GM13976 (cell line): ENCODE data around the gene MRPL36.

Source experiments
- DNase-seq: peaks from one replicate; pipeline ENCODE4 v3.0.0; 2012; ENCODE audit warnings: low spot score
- in situ Hi-C: fragments of 300-500 bp; cut with MboI; formaldehyde crosslinking; loops from one replicate; pipeline ENCODE4 v1.12.0; 2022; ENCODE audit warnings: low sequenced_read_pairs, mixed read lengths, inconsistent platforms; ENCODE audit not compliant: unreplicated experiment
- TF ChIP-seq, protein P1 (sequence below): IDR thresholded peaks from 2 replicates; pipeline ENCODE4 v1.5.1; 2012; ENCODE audit warnings: borderline replicate concordance, mild to moderate bottlenecking; ENCODE audit not compliant: insufficient read depth; ENCODE audit errors: extremely low read depth, missing control alignments, control extremely low read depth

Gene MRPL36

DNA sequence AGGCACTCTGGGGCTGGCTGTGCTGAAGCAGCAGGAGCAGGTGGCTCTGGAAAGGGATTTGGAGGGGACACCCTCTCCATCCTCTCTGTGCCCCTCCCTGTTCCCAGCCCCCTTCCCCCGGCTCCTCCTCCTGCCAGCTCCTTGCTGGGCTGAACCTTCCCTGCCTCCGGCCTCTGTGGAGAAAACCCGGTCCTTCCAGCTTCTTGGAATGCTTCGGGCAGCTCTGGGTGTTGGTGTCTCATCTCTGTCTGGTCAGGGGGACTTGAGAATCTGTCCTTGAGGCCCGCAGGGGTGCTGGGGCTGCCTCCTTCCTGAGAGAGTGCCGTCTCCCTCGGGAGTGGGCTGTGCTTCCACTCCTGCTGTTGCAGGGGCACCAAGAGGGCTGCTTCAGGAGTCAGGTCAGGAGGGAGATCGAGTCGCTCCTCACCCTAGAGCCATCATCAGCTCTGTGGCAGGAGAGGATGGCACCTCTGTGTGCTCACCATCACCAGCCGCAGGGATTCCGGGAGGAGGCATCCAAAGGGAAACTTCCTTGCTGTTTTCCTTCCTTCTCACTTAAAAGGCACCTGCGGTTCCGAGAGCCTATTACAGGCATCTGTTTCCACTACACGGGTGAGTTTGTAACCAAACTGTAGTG lies 32.2 kb upstream of the MRPL36 start:
- TF ChIP-seq, protein P1, sequence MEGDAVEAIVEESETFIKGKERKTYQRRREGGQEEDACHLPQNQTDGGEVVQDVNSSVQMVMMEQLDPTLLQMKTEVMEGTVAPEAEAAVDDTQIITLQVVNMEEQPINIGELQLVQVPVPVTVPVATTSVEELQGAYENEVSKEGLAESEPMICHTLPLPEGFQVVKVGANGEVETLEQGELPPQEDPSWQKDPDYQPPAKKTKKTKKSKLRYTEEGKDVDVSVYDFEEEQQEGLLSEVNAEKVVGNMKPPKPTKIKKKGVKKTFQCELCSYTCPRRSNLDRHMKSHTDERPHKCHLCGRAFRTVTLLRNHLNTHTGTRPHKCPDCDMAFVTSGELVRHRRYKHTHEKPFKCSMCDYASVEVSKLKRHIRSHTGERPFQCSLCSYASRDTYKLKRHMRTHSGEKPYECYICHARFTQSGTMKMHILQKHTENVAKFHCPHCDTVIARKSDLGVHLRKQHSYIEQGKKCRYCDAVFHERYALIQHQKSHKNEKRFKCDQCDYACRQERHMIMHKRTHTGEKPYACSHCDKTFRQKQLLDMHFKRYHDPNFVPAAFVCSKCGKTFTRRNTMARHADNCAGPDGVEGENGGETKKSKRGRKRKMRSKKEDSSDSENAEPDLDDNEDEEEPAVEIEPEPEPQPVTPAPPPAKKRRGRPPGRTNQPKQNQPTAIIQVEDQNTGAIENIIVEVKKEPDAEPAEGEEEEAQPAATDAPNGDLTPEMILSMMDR = no peak
- in situ Hi-C loops = no loop called here
- no peak for DNase-seq

- TF ChIP-seq, protein P1 = no peak
- in situ Hi-C loops = no loop called here
Observed at GRCh38 chr5:1831257-1831656, 31.6 kb upstream of the MRPL36 start.

GRCh38 chr5:1830571-1831228 lies 31.1 kb upstream of the MRPL36 start:
- TF ChIP-seq, protein P1 = no peak
- in situ Hi-C loops = no loop called here
- DNase-seq = no peak

More at GRCh38 chr5:1831257-1831656, 31.6 kb upstream of the MRPL36 start:
- no peak for DNase-seq

GRCh38 chr5:1827886-1828397 lies 28.3 kb upstream of the MRPL36 start:
- DNase-seq = no peak
- in situ Hi-C loops = no loop called here
- TF ChIP-seq, protein P1 = no peak

GRCh38 chr5:1827025-1827885 lies 27.6 kb upstream of the MRPL36 start:
- DNase-seq = no peak
- TF ChIP-seq, protein P1 = no peak
- in situ Hi-C loops = no loop called here

DNA sequence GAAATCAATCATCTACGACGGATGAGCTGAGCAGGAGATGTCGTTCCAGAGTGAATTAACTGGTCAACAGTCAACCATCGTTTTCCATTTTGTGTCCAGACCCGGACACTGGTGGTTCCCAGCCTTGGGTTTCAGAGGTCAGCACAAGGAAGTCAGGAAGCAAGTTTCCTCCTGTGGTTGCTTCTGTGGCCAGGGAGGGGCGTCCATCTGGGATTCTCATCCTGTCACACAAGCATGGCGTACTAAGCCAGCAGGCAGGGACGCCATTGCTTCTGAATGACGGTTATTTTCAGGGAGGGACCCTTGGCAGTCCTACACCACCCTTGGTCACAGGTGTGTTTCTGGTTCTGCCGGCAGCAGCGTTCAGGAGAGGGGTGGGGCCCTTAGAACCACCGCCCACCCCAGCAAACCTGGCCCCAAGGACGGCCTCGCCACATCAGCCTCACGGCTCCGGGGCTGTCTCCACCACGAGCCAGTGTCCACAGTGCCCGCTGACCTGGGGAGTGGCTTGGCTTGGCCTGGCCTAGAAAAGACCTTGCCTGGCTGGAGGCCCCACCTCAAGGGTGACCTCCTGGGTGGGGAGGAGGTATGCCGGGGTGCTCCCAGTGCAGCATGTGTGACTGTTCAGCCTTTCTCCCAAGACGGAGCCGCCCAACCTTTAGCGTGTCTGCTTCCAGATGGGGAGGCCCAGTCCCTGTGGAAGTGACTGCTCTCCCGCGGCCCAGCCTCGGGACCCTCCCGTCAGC lies 26.8 kb upstream of the MRPL36 start:
- no peak for DNase-seq
- TF ChIP-seq, protein P1 = no peak
- in situ Hi-C loops = no loop called here
